Activated CD4-positive, alpha-beta memory T cell treated with anti-CD3 and anti-CD28 coated beads for 36 hours (primary cell): ENCODE data around the gene RAB37. TPM values are rescaled to one million over a fixed set of nuclear protein-coding genes. Genes with fewer than 3 reads are reported as not detected.

Experiments
- CTCF ChIA-PET: fragments of 350-600 bp; sonication (Branson Sonifier 250); formaldehyde crosslinking; loops from one replicate; lab custom pipeline; 2021; ENCODE audit warnings: antibody characterized with exemption, inconsistent platforms; lab: Charles Lee
- POLR2A ChIA-PET: fragments of 350-600 bp; sonication (Branson Sonifier 250); formaldehyde crosslinking; loops from one replicate; lab custom pipeline; 2021; ENCODE audit warnings: antibody characterized with exemption; lab: Charles Lee
- DNase-seq: peaks from one replicate; pipeline ENCODE4 v3.0.0-alpha.2; 2020
- H3K27ac Mint-ChIP-seq: one replicate; pipeline ENCODE4 v1.8.0; 2021; ENCODE audit warnings: mixed read lengths
- H3K27me3 Mint-ChIP-seq: one replicate; pipeline ENCODE4 v1.8.0; 2021; ENCODE audit warnings: mixed read lengths
- H3K36me3 Mint-ChIP-seq: one replicate; pipeline ENCODE4 v1.8.0; 2021; ENCODE audit warnings: mixed read lengths
- H3K4me1 Mint-ChIP-seq: one replicate; pipeline ENCODE4 v1.8.0; 2021; ENCODE audit warnings: low read depth, mixed read lengths
- H3K4me3 Mint-ChIP-seq: one replicate; pipeline ENCODE4 v1.8.0; 2021; ENCODE audit warnings: mild to moderate bottlenecking, mixed read lengths
- H3K9me3 Mint-ChIP-seq: one replicate; pipeline ENCODE4 v1.8.0; 2021; ENCODE audit warnings: mixed read lengths
- intact Hi-C: fragments of 100-400 bp; cut with micrococcal nuclease; formaldehyde crosslinking; loops from one replicate; pipeline ENCODE4 v1.15.1; 2023
- total RNA-seq, 2 experiments: library from RNA; stranded (reverse); gene quantifications; one replicate each; pipeline ENCODE4 v1.2.3, GENCODE V29; 2021

RAB37 gene
- total RNA-seq, 2 experiments from 2014 or later = 6.5 to 7.0 TPM

DNA sequence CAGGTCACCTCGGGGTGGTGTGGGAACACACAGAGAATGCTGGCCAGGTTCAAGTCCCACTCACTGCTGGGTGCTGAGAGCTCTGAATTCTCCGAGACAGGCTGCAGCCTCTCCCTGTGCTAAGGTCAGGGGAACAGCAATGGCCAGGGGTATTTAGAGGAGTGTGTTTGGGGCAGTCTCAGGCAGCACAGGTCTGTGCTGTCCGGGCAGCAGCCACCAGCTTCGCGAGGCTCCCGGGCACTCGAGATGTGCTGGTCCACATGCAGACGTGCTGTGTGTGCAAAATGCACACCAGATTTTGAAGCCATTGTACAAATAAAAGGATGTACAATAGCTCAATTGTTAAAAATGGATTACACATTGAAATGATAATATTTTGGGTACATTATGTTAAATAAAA is 18.5 kb downstream of the RAB37 start:
- Mint-ChIP-seq H3K4me1 (peaks cover 84% of the 10 kb centered on the region), H3K36me3 (peaks cover 18% of the 10 kb centered on the region), H3K27ac (peak overlapping the region; percentile 49), H3K4me3 (no peak overlapping the region), H3K9me3 (no peaks in the 10 kb centered on the region), H3K27me3 (no peaks in the 10 kb centered on the region)
- DNase-seq = no peak
- intact Hi-C loops = no loop called here
- ChIA-PET POLR2A (no interaction called here), CTCF (interaction anchor here (3.7 to 14.9 kb wide), 5 partner anchors 10 to 98 kb away, joined by 27 to 176 read pairs (median 36); partner anchors contain the start of gene RAB37)

GRCh38 chr17:74756891-74757290 is 19.8 kb downstream of the RAB37 start:
- ChIA-PET POLR2A (no interaction called here), CTCF (interaction anchor here (0.9 to 14.9 kb wide), 9 partner anchors 10 to 105 kb away, joined by 3 to 176 read pairs (median 35); partner anchors contain the start of genes NHERF1 and RAB37)
- no peaks in the 10 kb centered on the region for H3K9me3 Mint-ChIP-seq
- no peak for DNase-seq
- intact Hi-C loops = no loop called here
- H3K4me1 Mint-ChIP-seq = peaks cover 88% of the 10 kb centered on the region
- H3K27ac Mint-ChIP-seq = peak overlapping the region; percentile 85
- peaks cover 12% of the 10 kb centered on the region for H3K36me3 Mint-ChIP-seq
- H3K27me3 Mint-ChIP-seq = no peaks in the 10 kb centered on the region
- no peak overlapping the region for H3K4me3 Mint-ChIP-seq

DNA sequence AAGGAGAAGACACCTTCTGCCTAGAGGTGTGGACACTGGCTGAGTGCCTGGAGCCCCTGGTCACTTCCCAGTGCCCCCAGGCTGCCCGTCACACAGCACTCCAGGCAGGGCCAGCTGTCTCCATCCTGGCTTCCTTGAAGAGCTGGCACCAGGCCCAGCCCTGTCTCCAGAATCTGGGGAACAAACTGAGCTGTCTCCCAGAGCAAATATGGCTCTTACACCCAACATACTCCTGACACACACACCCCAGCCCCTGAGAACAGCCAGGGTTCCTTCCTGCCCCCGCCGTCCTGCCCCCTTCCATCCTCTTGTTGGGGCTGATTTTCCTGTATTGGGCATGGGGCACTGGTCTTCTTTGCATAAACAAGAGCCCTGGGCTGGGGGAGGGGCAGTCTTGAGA is 20.4 kb downstream of the RAB37 start:
- DNase-seq = no peak
- Mint-ChIP-seq H3K9me3 (no peaks in the 10 kb centered on the region), H3K36me3 (peaks cover 8% of the 10 kb centered on the region), H3K27ac (peak overlapping the region; percentile 85), H3K4me1 (peaks cover 82% of the 10 kb centered on the region), H3K4me3 (no peak overlapping the region), H3K27me3 (no peaks in the 10 kb centered on the region)
- intact Hi-C loops = no loop called here
- ChIA-PET POLR2A (interaction anchor here (0.9 to 3.0 kb wide), 2 partner anchors 8 to 17 kb away, joined by 3 to 16 read pairs; no protein-coding TSS in a partner anchor), CTCF (interaction anchor here (1.0 to 14.9 kb wide), 9 partner anchors 7 to 104 kb away, joined by 3 to 176 read pairs (median 35); partner anchors contain the start of genes NHERF1 and RAB37)

- no peak for DNase-seq
- intact Hi-C loops = loop anchor here (2.0 kb wide), 1 partner anchor 15 kb away; no protein-coding TSS in a partner anchor
- no peaks in the 10 kb centered on the region for H3K9me3 Mint-ChIP-seq
- ChIA-PET CTCF (interaction anchor here (1.1 to 14.9 kb wide), 9 partner anchors 8 to 104 kb away, joined by 4 to 176 read pairs (median 35); partner anchors contain the start of genes NHERF1 and RAB37), POLR2A (interaction anchor here (0.9 to 3.0 kb wide), 2 partner anchors 9 to 16 kb away, joined by 3 to 16 read pairs; no protein-coding TSS in a partner anchor)
- no peaks in the 10 kb centered on the region for H3K27me3 Mint-ChIP-seq
- no peak overlapping the region for H3K4me3 Mint-ChIP-seq
- H3K36me3 Mint-ChIP-seq = peaks cover 2% of the 10 kb centered on the region
- peaks cover 78% of the 10 kb centered on the region for H3K4me1 Mint-ChIP-seq
- peak overlapping the region; percentile 85 for H3K27ac Mint-ChIP-seq
Observed at GRCh38 chr17:74757931-74758847, 21.1 kb downstream of the RAB37 start.

- ChIA-PET POLR2A (interaction anchor here (1.3 to 3.0 kb wide), 2 partner anchors 9 to 10 kb away, joined by 5 to 16 read pairs; no protein-coding TSS in a partner anchor), CTCF (interaction anchor here (1.0 to 14.9 kb wide), 11 partner anchors 9 to 103 kb away, joined by 3 to 176 read pairs (median 32); partner anchors contain the start of genes NHERF1 and RAB37)
- Mint-ChIP-seq H3K4me3 (peak overlapping the region; percentile 23), H3K9me3 (no peaks in the 10 kb centered on the region), H3K27me3 (no peaks in the 10 kb centered on the region), H3K4me1 (peaks cover 72% of the 10 kb centered on the region), H3K36me3 (no peaks in the 10 kb centered on the region), H3K27ac (peak overlapping the region; percentile 85)
- intact Hi-C loops = loop anchor here (1.0 to 2.0 kb wide), 2 partner anchors 8 to 16 kb away; no protein-coding TSS in a partner anchor
- peak; percentile 54 for DNase-seq
Observed at GRCh38 chr17:74758848-74759168, 21.8 kb downstream of the RAB37 start.

DNA sequence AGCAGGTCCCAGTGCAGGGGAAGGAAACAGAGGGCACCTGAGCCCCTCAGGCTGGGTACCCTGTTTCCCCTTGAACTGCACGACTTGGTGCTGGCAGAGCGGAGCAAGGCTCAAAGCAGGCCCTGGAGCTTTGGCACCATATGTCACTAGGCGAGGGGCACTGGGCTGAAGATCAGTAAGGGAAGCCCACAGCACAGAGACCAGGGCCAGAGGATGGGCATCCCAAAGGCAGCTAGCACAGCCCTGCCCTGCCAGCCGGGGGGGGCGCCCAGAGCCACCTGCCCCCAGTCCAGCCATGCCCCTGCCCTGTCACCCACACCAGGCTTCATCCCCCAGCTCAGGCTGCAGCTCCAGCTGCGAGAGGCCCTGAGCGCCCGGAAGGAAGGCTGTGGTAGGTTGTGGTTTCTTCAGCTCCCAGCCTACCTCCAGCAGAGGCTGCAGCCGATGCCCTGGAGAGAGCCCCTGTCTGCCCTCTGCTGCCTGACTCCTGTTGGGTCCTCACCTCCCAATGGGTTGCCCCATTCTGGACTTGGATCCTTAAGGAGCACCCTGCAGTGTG is 22.3 kb downstream of the RAB37 start:
- Mint-ChIP-seq H3K27me3 (no peaks in the 10 kb centered on the region), H3K36me3 (no peaks in the 10 kb centered on the region), H3K9me3 (no peaks in the 10 kb centered on the region), H3K4me3 (peak overlapping the region; percentile 23), H3K4me1 (peaks cover 69% of the 10 kb centered on the region), H3K27ac (peak overlapping the region; percentile 85)
- intact Hi-C loops = loop anchor here (1.0 to 2.0 kb wide), 2 partner anchors 8 to 17 kb away; no protein-coding TSS in a partner anchor
- peak; percentile 73 for DNase-seq
- CTCF ChIA-PET = interaction anchor here (1.0 to 14.9 kb wide), 12 partner anchors 9 to 199 kb away, joined by 3 to 176 read pairs (median 20); partner anchors contain the start of genes NHERF1 and RAB37
- POLR2A ChIA-PET = interaction anchor here (1.1 to 3.0 kb wide), 4 partner anchors 10 to 115 kb away, joined by 3 to 16 read pairs (median 4); no protein-coding TSS in a partner anchor

DNA sequence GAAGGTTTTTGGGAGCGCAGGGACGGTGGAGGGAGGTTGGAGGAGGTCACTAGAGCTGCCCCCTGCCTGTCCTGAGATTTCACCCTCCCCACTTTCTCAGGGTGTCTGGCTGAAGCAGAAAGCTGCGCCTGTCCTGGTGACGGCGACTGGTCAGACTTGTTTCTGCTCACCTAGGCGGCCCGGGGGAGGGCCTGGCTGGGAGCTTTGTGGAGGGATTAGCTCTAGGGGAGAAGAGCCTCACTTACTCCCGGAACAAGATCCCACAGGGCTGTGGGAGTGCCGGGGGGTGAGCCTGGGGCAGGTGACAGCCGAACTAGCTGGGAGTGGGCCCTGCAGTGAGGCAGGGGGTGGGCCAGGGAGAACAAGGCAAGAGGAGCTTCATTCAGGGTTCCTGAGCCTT is 22.9 kb downstream of the RAB37 start:
- H3K4me1 Mint-ChIP-seq = peaks cover 62% of the 10 kb centered on the region

DNA sequence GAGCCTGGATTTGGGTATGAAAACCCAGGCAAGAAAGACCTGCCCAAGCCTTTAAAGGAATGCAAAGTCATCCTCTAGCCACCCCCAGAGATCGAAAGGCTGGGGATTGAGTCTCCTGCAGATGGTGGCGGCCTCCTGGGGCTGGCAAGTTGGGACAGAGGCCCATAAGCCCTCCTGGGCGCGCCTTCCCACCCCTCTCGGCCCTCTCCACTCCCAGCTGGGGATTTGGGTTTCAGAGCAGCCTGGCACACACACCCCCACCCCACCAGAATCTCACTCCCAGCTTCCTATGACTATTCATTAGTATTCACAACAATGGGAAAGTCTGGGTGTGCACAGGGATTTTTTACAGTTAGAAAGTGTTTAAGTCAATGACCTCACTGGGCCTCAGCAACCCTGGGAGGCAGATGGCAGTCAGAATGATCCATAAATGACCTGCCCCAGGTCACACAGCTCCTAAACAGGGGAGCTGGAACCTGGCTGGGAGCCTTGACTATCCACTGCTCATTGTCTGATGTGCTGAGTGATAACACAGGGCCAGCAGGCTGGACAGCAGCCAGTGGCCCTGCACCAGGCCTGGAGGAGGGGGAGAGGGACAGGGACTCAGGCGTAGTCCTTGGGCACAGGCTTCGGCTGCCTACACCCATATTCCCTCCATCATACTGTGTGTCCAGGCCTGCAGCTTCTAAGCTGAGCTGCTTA is 23.5 kb downstream of the RAB37 start:
- Mint-ChIP-seq H3K4me3 (no peak overlapping the region), H3K36me3 (no peaks in the 10 kb centered on the region), H3K27me3 (no peaks in the 10 kb centered on the region), H3K9me3 (no peaks in the 10 kb centered on the region), H3K27ac (peak overlapping the region; percentile 85), H3K4me1 (peaks cover 56% of the 10 kb centered on the region)
- intact Hi-C loops = no loop called here
- POLR2A ChIA-PET = interaction anchor here (1.2 to 3.0 kb wide), 2 partner anchors 11 to 116 kb away, joined by 3 to 16 read pairs; no protein-coding TSS in a partner anchor
- no peak for DNase-seq
- CTCF ChIA-PET = interaction anchor here (1.1 to 14.9 kb wide), 11 partner anchors 10 to 197 kb away, joined by 3 to 176 read pairs (median 32); partner anchors contain the start of genes NHERF1 and RAB37

More for the DNA sequence above, 22.9 kb downstream of the RAB37 start:
- no peak for DNase-seq
- intact Hi-C loops = loop anchor here (1.0 to 2.0 kb wide), 2 partner anchors 9 to 17 kb away; no protein-coding TSS in a partner anchor
- H3K36me3 Mint-ChIP-seq = no peaks in the 10 kb centered on the region
- no peaks in the 10 kb centered on the region for H3K9me3 Mint-ChIP-seq
- ChIA-PET CTCF (interaction anchor here (1.0 to 14.9 kb wide), 13 partner anchors 10 to 198 kb away, joined by 3 to 176 read pairs (median 7); partner anchors contain the start of genes NHERF1 and RAB37), POLR2A (interaction anchor here (1.1 to 3.0 kb wide), 4 partner anchors 9 to 116 kb away, joined by 3 to 16 read pairs (median 4); no protein-coding TSS in a partner anchor)
- no peaks in the 10 kb centered on the region for H3K27me3 Mint-ChIP-seq
- peak overlapping the region; percentile 85 for H3K27ac Mint-ChIP-seq
- no peak overlapping the region for H3K4me3 Mint-ChIP-seq

DNA sequence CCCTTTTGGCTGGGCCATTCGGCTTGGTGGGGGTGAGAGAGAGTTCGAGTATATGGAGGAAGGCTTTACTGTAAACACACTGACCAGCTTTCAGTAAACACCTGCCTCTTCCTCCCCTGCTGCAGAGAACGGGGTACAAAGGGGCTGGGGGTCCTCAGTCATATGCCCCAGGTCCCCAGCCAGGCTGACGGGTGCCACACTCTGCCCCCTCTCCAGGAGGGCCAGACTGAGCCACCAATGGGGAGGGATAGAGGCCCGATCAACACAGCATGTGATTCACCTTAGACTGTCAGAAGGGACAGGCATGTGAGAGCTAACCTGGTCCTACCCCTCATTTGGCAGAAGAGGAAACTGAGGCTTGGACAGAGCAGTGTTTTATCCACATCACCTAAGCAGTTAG is 24.4 kb downstream of the RAB37 start:
- no peak for DNase-seq
- Mint-ChIP-seq H3K27me3 (no peaks in the 10 kb centered on the region), H3K4me3 (no peak overlapping the region), H3K27ac (peak overlapping the region; percentile 38), H3K9me3 (no peaks in the 10 kb centered on the region), H3K4me1 (peaks cover 55% of the 10 kb centered on the region), H3K36me3 (peaks cover 4% of the 10 kb centered on the region)
- ChIA-PET POLR2A (interaction anchor here (1.0 kb wide), 1 partner anchor 11 kb away, joined by 3 read pairs; no protein-coding TSS in a partner anchor), CTCF (interaction anchor here (1.0 to 14.9 kb wide), 5 partner anchors 10 to 30 kb away, joined by 3 to 176 read pairs (median 3); partner anchors contain the start of gene NHERF1)
- intact Hi-C loops = no loop called here

DNA sequence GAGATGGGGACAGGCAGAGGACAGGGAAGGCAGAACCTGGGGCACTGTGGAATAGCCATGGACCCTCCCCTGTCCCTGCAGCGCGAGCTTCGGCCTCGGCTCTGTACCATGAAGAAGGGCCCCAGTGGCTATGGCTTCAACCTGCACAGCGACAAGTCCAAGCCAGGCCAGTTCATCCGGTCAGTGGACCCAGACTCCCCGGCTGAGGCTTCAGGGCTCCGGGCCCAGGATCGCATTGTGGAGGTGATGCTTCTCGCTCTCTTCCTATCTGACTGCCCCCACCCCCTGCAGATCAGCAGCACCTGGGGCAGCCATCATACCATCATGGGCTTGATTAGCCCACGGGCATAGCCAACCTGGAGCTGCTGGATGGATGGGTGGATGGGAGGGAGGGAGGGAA is 24.9 kb downstream of the RAB37 start:
- Mint-ChIP-seq H3K36me3 (peaks cover 6% of the 10 kb centered on the region), H3K9me3 (no peaks in the 10 kb centered on the region), H3K27ac (no peak overlapping the region), H3K4me3 (no peak overlapping the region), H3K27me3 (no peaks in the 10 kb centered on the region), H3K4me1 (peaks cover 50% of the 10 kb centered on the region)
- ChIA-PET POLR2A (interaction anchor here (1.0 kb wide), 1 partner anchor 12 kb away, joined by 3 read pairs; no protein-coding TSS in a partner anchor), CTCF (interaction anchor here (1.0 to 14.9 kb wide), 5 partner anchors 10 to 29 kb away, joined by 3 to 176 read pairs (median 4); partner anchors contain the start of gene NHERF1)
- no peak for DNase-seq
- intact Hi-C loops = no loop called here
